Neural progenitor cell (in vitro differentiated cells): ENCODE data around the gene RGS6.

ENCODE experiments used
- EZH2 ChIP-seq: fragments of 200-600 bp; sonication (generic); IDR thresholded peaks from 2 replicates; pipeline ENCODE4 v1.6.1; 2017; ENCODE audit warnings: antibody characterized with exemption, mild to moderate bottlenecking, moderate library complexity
- EZH2phosphoT487 ChIP-seq: fragments of 200-600 bp; sonication (generic); IDR thresholded peaks from 2 replicates; pipeline ENCODE4 v1.6.1; 2017; ENCODE audit warnings: antibody characterized with exemption
- TF ChIP-seq, protein P1 (sequence below): fragments of 200-600 bp; sonication (generic); IDR thresholded peaks from 2 replicates; pipeline ENCODE4 v1.5.1; 2017; ENCODE audit warnings: antibody characterized with exemption, mild to moderate bottlenecking

DNA sequence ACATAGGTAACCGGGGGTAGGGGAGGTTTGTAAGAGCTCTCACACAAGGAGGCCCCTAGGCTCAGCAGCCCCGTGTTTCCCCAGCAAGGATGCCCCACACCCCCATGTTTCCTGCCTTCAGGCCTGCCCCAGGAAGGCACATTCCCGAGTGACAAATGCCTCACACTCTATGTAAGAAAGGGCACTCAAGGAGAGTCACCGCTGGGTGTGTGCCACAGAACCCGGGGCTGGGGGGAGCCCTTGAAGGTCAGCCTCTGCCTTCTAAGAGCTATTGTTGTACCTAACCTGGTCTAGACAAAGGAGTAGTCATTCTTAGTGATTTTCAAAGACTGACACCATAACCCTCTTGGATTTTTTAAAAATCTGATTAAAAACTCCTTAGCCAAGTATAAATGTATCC lies 628.1 kb downstream of the RGS6 start:
- TF ChIP-seq, protein P1, sequence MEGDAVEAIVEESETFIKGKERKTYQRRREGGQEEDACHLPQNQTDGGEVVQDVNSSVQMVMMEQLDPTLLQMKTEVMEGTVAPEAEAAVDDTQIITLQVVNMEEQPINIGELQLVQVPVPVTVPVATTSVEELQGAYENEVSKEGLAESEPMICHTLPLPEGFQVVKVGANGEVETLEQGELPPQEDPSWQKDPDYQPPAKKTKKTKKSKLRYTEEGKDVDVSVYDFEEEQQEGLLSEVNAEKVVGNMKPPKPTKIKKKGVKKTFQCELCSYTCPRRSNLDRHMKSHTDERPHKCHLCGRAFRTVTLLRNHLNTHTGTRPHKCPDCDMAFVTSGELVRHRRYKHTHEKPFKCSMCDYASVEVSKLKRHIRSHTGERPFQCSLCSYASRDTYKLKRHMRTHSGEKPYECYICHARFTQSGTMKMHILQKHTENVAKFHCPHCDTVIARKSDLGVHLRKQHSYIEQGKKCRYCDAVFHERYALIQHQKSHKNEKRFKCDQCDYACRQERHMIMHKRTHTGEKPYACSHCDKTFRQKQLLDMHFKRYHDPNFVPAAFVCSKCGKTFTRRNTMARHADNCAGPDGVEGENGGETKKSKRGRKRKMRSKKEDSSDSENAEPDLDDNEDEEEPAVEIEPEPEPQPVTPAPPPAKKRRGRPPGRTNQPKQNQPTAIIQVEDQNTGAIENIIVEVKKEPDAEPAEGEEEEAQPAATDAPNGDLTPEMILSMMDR = no peak
- no peak for TF ChIP-seq EZH2phosphoT487
- no peak for TF ChIP-seq EZH2
